GM19372 (cell line): ENCODE measurements around the gene NINL.
A peak's percentile ranks its signal among the peaks of the same experiment; 100 is the strongest.
"Not testable (repeated sequence)": the region's sequence is repeated elsewhere in the genome, so short reads cannot be mapped to it uniquely, and the experiment has no call there.

Experiments used
- ATAC-seq: cut with Tn5 transposase; IDR thresholded peaks from one replicate; pipeline ENCODE4 v1.9.1; 2021; ENCODE audit warnings: mild to moderate bottlenecking, low read depth, moderate library complexity; ENCODE audit not compliant: unreplicated experiment

NINL gene

GRCh38 chr20:25584905-25585704, at the start of gene NINL:
NINL (minus strand) TSS chr20:25585531; CDS start chr20:25526587, 58,944 bp downstream.
- ATAC-seq, result no peak

- no peak for ATAC-seq
Measured at GRCh38 chr20:25632940-25633790, 47.8 kb upstream of the NINL start.

DNA sequence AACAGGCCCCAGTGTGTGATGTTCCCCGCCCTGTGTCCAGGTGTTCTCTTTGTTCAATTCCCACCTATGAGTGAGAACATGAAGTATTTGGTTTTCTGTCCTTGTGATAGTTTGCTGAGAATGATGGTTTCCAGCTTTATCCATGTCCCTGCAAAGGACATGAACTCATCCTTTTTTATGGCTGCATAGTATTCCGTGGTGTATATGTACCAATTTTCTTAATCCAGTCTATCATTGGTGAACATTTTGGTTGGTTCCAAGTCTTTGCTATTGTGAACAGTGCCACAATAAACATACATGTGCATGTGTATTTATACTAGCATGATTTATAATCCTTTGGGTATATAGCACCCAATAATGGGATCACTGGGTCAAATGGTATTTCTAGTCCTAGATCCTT, 45.3 kb upstream of the NINL start:
- ATAC-seq, result not testable (repeated sequence)

DNA sequence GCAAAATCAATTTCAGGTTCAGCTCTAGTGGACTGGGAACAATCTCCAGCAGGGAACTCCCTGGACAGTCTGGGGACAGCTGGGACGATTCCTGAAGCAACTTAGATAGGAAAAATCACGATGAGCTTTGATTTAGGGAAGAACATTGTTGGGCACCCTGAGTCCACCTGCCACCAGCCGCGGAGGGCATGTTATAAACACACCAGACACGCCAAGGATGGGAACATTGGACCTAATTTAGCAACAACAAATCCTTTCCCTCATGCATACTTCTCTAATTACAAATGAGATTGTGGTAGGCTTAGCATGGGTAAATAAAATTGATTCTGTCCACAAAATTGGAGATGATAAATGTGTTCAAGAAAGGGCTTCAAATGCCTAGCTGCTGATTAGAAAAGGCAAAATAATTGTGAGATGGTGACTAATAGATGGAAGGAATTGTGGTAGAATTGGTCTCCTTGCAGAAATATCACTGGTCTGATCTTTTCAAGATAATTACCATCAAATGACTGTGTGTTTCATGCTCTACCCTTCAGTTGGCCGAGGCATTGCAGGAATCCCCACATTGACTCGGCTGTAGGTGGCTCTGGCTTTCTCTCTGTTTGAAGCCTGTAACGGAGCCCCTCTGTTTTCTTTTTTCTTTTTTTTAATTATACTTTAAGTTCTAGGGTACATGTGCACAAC, 44.6 kb upstream of the NINL start:
- no peak for ATAC-seq

- ATAC-seq, result no peak
Measured at GRCh38 chr20:25626779-25627178, 41.4 kb upstream of the NINL start.

- no peak for ATAC-seq
Measured at GRCh38 chr20:25624500-25624939, 39.2 kb upstream of the NINL start.

GRCh38 chr20:25623736-25624499, 38.6 kb upstream of the NINL start, which contains the start of gene NANP:
NANP (minus strand) TSS chr20:25624014; CDS start chr20:25623948, 66 bp downstream.
- peak; percentile 77 for ATAC-seq

DNA sequence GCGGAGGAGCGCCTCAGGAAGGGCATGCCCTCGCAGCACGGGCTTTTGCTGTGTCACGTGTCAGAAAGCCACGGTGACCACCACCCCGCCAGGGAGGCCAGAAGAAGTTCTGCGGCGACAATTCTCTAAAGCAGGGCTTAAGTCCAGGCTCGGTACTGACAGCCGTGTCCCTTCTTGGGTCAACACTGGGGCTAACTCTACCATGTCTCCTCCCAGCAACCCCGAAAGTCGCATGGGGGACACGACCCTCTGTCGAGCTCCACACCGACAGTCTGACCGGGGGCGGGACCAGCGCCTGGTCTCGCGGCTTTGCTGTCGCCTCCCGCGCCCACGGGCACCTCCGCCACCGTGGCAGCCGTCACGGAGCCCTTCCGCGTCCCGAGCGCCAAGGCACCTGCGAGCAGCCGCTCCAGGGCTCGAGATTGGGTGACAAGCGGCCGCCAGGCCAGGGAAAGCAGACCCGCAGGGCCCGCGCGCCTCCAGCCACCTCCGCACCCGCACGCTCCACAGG, 37.9 kb upstream of the NINL start:
- ATAC-seq, result peak; percentile 17

GRCh38 chr20:25622450-25623224, 37.3 kb upstream of the NINL start:
- ATAC-seq, result no peak

- no peak for ATAC-seq
Measured at GRCh38 chr20:25622049-25622448, 36.7 kb upstream of the NINL start.

GRCh38 chr20:25619514-25619913, 34.2 kb upstream of the NINL start:
- no peak for ATAC-seq

DNA sequence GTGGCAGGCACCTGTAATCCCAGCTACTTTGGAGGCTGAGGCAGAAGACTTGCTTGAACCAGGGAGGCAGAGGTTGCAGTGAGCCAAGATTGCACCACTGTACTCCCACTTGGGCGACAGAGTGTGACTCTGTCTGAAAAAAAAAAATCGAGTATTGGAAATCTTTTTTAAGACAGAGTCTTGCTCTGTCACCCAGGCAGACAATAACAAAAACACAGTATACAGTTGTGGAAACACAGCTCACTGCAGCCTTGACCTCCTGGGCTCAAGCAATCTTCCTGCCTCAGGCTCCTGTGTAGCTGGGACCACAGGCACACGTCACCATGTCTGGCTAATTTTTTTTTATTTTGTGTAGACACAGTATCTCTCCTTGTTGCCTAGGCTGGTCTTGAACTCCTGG, 23.4 kb upstream of the NINL start:
- ATAC-seq, result no peak

DNA sequence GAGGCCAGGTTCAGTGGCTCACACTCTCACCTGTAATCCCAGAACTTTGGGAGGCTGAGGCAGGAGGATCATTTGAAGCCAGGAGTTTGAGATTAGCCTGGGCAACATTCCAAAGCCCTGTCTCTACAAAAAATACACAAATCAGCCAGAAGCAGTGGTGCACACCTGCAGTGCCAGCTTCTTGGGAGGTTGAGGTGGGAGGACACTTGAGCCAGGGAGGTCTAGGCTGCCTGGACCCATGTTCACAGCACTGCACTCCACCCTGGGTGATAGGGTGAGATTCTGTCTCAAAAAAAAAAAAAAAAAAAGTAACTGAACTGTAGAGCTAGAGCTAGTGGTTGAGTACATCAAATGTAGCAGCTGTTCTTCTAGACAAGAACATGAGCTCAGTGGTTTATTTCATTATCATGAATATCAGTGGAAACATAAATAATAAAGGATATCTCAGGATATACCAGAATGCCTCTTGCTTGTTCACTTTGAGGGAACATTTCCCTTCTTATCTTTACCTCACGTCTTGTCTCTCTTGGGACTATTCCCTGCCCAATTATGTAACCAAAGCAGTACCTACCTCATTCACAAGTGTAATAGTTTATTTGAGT, 20.9 kb upstream of the NINL start:
- no peak for ATAC-seq

GRCh38 chr20:25605148-25605547, 19.8 kb upstream of the NINL start:
- no peak for ATAC-seq

DNA sequence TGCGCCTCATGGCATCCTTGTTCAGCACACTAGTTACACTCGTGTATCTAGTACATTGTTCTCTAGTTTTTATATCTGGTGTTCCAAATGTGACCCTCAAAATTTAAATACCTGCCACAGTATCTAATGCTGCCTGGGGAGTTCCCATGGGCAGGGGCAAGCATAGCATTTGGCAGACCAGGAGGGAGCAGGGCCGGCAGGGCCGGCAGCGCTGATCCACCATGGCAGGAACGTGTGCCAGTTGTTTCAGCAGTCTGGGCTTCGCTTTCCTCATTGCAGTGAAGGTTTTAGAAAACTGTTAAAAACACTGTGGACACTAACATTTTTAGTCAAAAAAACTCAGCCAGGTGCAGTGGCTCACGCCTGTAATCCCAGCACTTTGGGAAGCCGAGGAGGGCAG, 19.3 kb upstream of the NINL start:
- no peak for ATAC-seq

DNA sequence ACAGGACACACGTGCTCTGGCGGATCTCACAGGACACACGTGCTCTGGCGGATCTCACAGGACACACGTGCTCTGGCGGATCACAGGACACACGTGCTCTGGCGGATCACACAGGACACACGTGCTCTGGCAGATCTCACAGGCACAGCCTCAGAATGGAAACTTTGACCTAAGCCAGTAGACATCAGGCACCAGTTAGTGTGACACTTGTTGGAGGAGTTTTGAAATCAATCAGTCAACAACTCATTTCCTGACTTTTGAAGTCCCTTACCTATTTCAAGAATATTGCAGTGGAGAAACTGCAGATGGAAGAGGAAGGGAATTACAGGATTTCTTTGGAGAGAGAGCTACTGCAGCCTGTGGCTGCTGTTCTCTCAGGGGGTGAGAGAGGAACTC, 17.6 kb upstream of the NINL start:
- ATAC-seq, result not testable (repeated sequence)

GRCh38 chr20:25602191-25602913, 17.0 kb upstream of the NINL start:
- not testable (repeated sequence) for ATAC-seq

DNA sequence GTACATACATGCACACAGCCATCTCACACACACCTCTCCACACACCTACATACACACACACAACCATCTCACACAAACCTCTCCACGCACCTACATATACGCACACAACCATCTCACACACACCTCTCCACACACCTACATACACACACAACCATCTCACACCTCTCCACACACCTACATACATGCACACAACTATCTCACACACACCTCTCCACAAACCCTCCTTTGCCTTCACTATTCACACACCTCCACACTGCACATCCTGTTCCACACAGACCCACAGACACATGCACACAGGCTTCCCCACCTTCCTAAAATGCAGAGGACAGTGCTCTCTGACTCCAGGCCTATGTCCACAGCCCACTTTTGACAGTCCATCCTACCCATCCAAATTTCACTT, 16.3 kb upstream of the NINL start:
- ATAC-seq, result no peak
